Measurements from ENCODE around the gene SERPINA12. TPM values are rescaled to one million over a fixed set of nuclear protein-coding genes. Genes with fewer than 3 reads are reported as not detected.

SERPINA12 gene
- total RNA-seq, 1 experiment from 2014 or later = not detected

GRCh38 chr14:94474581-94475031, 34.7 kb downstream of the SERPINA12 start:
- no peak overlapping the region for H3T11ph ChIP-seq (ENCODE audit: low read length)
- H4K91ac ChIP-seq (ENCODE audit: insufficient read length, low read depth, low read length) = no peak overlapping the region
- peak overlapping the region; percentile 18 for H3K18ac ChIP-seq (ENCODE audit: insufficient read length, low read depth, low read length)
- no peaks in the 10 kb centered on the region for H3K4me1 ChIP-seq (ENCODE audit: insufficient read depth, low read length)
- no peak overlapping the region for H3K4me3 Mint-ChIP-seq
- no peak overlapping the region for H3K9ac ChIP-seq (ENCODE audit: extremely low read depth, insufficient read length, low read length)
- no peak overlapping the region for H4K8ac ChIP-seq (replicated peaks; ENCODE audit: insufficient read length, low read depth, low read length)
- no peaks in the 10 kb centered on the region for H4K20me1 ChIP-seq (ENCODE audit: control insufficient read depth, insufficient read depth, insufficient read length)
- DNase-seq = peak; percentile 46
- H2AFZ ChIP-seq (ENCODE audit: low read length) = no peak overlapping the region
- no peaks in the 10 kb centered on the region for H3K9me3 ChIP-seq (ENCODE audit: control insufficient read depth, low read depth, low read length)
- peaks cover 10% of the 10 kb centered on the region for H3K27me3 Mint-ChIP-seq (ENCODE audit: low read depth)
- H4K5ac ChIP-seq (ENCODE audit: insufficient read length, low read depth, low read length) = no peak overlapping the region
- no peak overlapping the region for H3K23ac ChIP-seq (ENCODE audit: insufficient read length, low read depth, low read length)
- H3K56ac ChIP-seq (ENCODE audit: insufficient read length, low read depth, low read length) = no peak overlapping the region
- no peaks in the 10 kb centered on the region; a peak in 1 of 4 replicates for H3K4me1 Mint-ChIP-seq
- peaks cover 22 to 23% of the 10 kb centered on the region in 2 experiments for H3K9me3 Mint-ChIP-seq
- no peak overlapping the region for H2BK20ac ChIP-seq (ENCODE audit: low read depth, low read length, poor library complexity, severe bottlenecking)
- H3K79me1 ChIP-seq (ENCODE audit: insufficient read depth, low read depth, low read length, poor library complexity, severe bottlenecking) = no peaks in the 10 kb centered on the region
- no peak overlapping the region for H2BK15ac ChIP-seq (ENCODE audit: low read depth, low read length)
- H2BK12ac ChIP-seq (ENCODE audit: insufficient read length, low read depth, low read length) = no peak overlapping the region
- H3K4me2 ChIP-seq (ENCODE audit: insufficient read depth, insufficient read length, low read length) = no peak overlapping the region
- H2BK120ac ChIP-seq (ENCODE audit: low read depth, low read length, poor library complexity, severe bottlenecking) = no peak overlapping the region
- no peak overlapping the region for H3K27ac Mint-ChIP-seq
- TF ChIP-seq CTCF (conservative IDR thresholded peaks at IDR 0.05) = no peak
- H3K27me3 ChIP-seq (ENCODE audit: insufficient read depth, low read length) = no peaks in the 10 kb centered on the region; the same call in 1 of the 2 replicates
- no peak overlapping the region for H2AK5ac ChIP-seq (ENCODE audit: insufficient read length, low read length)
- no peaks in the 10 kb centered on the region for H3K23me2 ChIP-seq (ENCODE audit: insufficient read length, low read depth, low read length, poor library complexity, severe bottlenecking)
- H3K27ac ChIP-seq (ENCODE audit: insufficient read length, low read depth, low read length) = no peak overlapping the region
- WGBS (ENCODE audit: extremely low coverage, insufficient read length, low lambda C conversion rate) = no CpG with 5 or more reads among the region's 7 CpGs
- H2BK5ac ChIP-seq (ENCODE audit: insufficient read length, low read length) = no peak overlapping the region
- H3K14ac ChIP-seq (ENCODE audit: insufficient read depth, low read length) = no peak overlapping the region
- no peak overlapping the region for H3K4ac ChIP-seq (ENCODE audit: low read depth, low read length)
- no peaks in the 10 kb centered on the region for H3K79me2 ChIP-seq (ENCODE audit: insufficient read depth, low read length)
- H3K36me3 Mint-ChIP-seq (ENCODE audit: insufficient read depth in 1 of 3, low read depth in 3 of 3) = peaks cover 4 to 18% (median 10%) of the 10 kb centered on the region in 3 experiments; a peak in 5 of 7 replicates

All from H9 (cell line).